Astrocyte of the cerebellum (primary cell): ENCODE measurements around the gene MRPL19.
"Not testable (repeated sequence)": the region's sequence is repeated elsewhere in the genome, so short reads cannot be mapped to it uniquely, and the experiment has no call there.

Source experiments
- DNase-seq: peaks from one replicate; pipeline ENCODE4 v3.0.0-alpha.2; 2011; ENCODE audit warnings: low read depth
- H3K4me3 ChIP-seq: 2 replicates; pipeline ENCODE4 v1.5.1; 2011; ENCODE audit warnings: mild to moderate bottlenecking, low read depth, low read length, moderate library complexity
- CTCF ChIP-seq: IDR thresholded peaks from 2 replicates; pipeline ENCODE4 v1.5.1; 2012; ENCODE audit warnings: low read length, low read depth, moderate library complexity, mild to moderate bottlenecking; ENCODE audit errors: missing control alignments
- in situ Hi-C: cut with HindIII; loops from 2 replicates; pipeline ENCODE4 v1.10.0; 2017; ENCODE audit warnings: low sequenced_read_pairs

MRPL19 gene

GRCh38 chr2:75654012-75654411 lies 7.4 kb downstream of the MRPL19 start:
- DNase-seq, result no peak
- H3K4me3 ChIP-seq, result no peak overlapping the region
- TF ChIP-seq CTCF, result no peak
- in situ Hi-C loops, result no loop called here

- H3K4me3 ChIP-seq, result no peak overlapping the region
- in situ Hi-C loops, result no loop called here
- DNase-seq, result no peak
- TF ChIP-seq CTCF, result no peak
These were observed 9.3 kb downstream of the MRPL19 start for GRCh38 chr2:75655861-75656260.

GRCh38 chr2:75656563-75656962 lies 10.0 kb downstream of the MRPL19 start:
- DNase-seq, result no peak
- TF ChIP-seq CTCF, result no peak
- in situ Hi-C loops, result no loop called here
- no peak overlapping the region for H3K4me3 ChIP-seq

- H3K4me3 ChIP-seq, result no peak overlapping the region
- no peak for TF ChIP-seq CTCF
- in situ Hi-C loops, result no loop called here
- no peak for DNase-seq
These were observed 11.2 kb downstream of the MRPL19 start for GRCh38 chr2:75657798-75658197.

- no peak overlapping the region for H3K4me3 ChIP-seq
- TF ChIP-seq CTCF, result no peak
- DNase-seq, result no peak
- in situ Hi-C loops, result no loop called here
These were observed 20.3 kb downstream of the MRPL19 start for GRCh38 chr2:75666911-75667310.

- in situ Hi-C loops, result no loop called here
- no peak overlapping the region for H3K4me3 ChIP-seq
- DNase-seq, result no peak
- TF ChIP-seq CTCF, result no peak
These were observed 21.3 kb downstream of the MRPL19 start for GRCh38 chr2:75667884-75668283.

- DNase-seq, in situ Hi-C loops: not testable (repeated sequence)
These were observed 28.8 kb downstream of the MRPL19 start for GRCh38 chr2:75675423-75675822.

More at GRCh38 chr2:75675423-75675822, 28.8 kb downstream of the MRPL19 start:
- H3K4me3 ChIP-seq, result not testable (repeated sequence)
